ENCODE data around the gene TRIO. TPM values are rescaled to one million over a fixed set of nuclear protein-coding genes. Genes with fewer than 3 reads are reported as not detected.

TRIO gene
- total and polyA plus RNA-seq, 2 of the 8 experiments (the other 6 are each of a cell fraction or from before 2014, with no cell fraction given) = 35.1 to 69.1 TPM

- TF ChIP-seq JUND (IDR thresholded peaks at IDR 0.05; ENCODE audit: low read length) (no peak), CBX8 (IDR thresholded peaks at IDR 0.05; ENCODE audit: borderline replicate concordance, low read depth, low read length) (no peak), CHD2 (IDR thresholded peaks at IDR 0.05; ENCODE audit: low read length) (no peak), CBX5 (IDR thresholded peaks at IDR 0.05; ENCODE audit: low read depth, low read length) (no peak), TEAD4 (IDR thresholded peaks at IDR 0.05; ENCODE audit: low read depth, low read length) (no peak), SP4 (IDR thresholded peaks at IDR 0.05; ENCODE audit: low read length) (no peak), JUN (IDR thresholded peaks at IDR 0.05; ENCODE audit: low read depth, low read length) (no peak), HDAC6 (IDR thresholded peaks at IDR 0.05; ENCODE audit: low read depth, low read length) (no peak), RFX5 (IDR thresholded peaks at IDR 0.05; ENCODE audit: borderline replicate concordance, low read depth, low read length) (no peak), NRF1 (IDR thresholded peaks at IDR 0.05; ENCODE audit: low read depth, low read length) (no peak), TAF7 (optimal IDR thresholded peaks at IDR 0.05; ENCODE audit: borderline replicate concordance, low read depth, low read length) (no peak)
- CTCF ChIA-PET (ENCODE audit: partially characterized antibody) = interaction anchor here (0.6 to 1.8 kb wide), 4 partner anchors 10 to 26 kb away, joined by 4 to 8 read pairs (median 5); no protein-coding TSS in a partner anchor
- Histone ChIP-seq H3K9ac (replicated peaks in 1 of 4; ENCODE audit: extremely low read depth in 1 of 4, low read depth in 3 of 4, low read length in 3 of 4) (peak overlapping the region in 1 of 4 experiments; percentile 3; a peak in 1 of 7 replicates), H4K20me1 (replicated peaks in 1 of 2; ENCODE audit: control insufficient read depth in 1 of 2, insufficient read depth in 2 of 2, low read length in 2 of 2) (peaks cover 11 to 23% of the 10 kb centered on the region in 2 experiments), H3K14ac (ENCODE audit: insufficient read length) (no peak overlapping the region), H3K27ac (ENCODE audit: low read depth, low read length) (no peak overlapping the region), H3K4me1 (replicated peaks in 1 of 4; ENCODE audit: control insufficient read depth in 3 of 4, insufficient read depth in 4 of 4, low read length in 3 of 4) (peaks cover 5 to 21% (median 17%) of the 10 kb centered on the region in 4 experiments), H2BK120ac (replicated peaks; ENCODE audit: low read depth, low read length) (peak overlapping the region; percentile 38), H3K27me3 (replicated peaks in 1 of 4; ENCODE audit: control insufficient read depth in 3 of 4, extremely low read depth in 1 of 4, insufficient read depth in 3 of 4, low read length in 3 of 4) (no peaks in the 10 kb centered on the region), H3K18ac (ENCODE audit: extremely low read depth, low read length) (no peak overlapping the region), H3K79me2 (ENCODE audit: control insufficient read depth in 1 of 2, insufficient read depth in 2 of 2, low read length in 2 of 2) (peaks cover 7 to 98% of the 10 kb centered on the region in 2 experiments), H3K4me3 (ENCODE audit: extremely low read depth in 1 of 4, insufficient read depth in 2 of 4, low read depth in 3 of 4, low read length in 4 of 4) (no peak overlapping the region), H3K79me1 (ENCODE audit: low read depth, low read length) (peaks cover 6% of the 10 kb centered on the region), H4K5ac (ENCODE audit: insufficient read length, low read depth, low read length) (no peak overlapping the region), H2AK5ac (ENCODE audit: low read depth, low read length) (no peak overlapping the region), H4K91ac (replicated peaks; ENCODE audit: insufficient read length, low read length) (no peak overlapping the region), H3K9me3 (ENCODE audit: insufficient read depth in 2 of 2, low read depth in 1 of 2, low read length in 1 of 2) (no peaks in the 10 kb centered on the region), H2BK5ac (ENCODE audit: low read depth, low read length) (no peak overlapping the region), H2AFZ (ENCODE audit: low read length) (no peak overlapping the region), H2BK12ac (ENCODE audit: low read depth, low read length) (no peak overlapping the region), H3K4me2 (ENCODE audit: insufficient read depth in 1 of 2, low read depth in 2 of 2, low read length in 2 of 2) (no peak overlapping the region), H4K8ac (ENCODE audit: extremely low read depth, insufficient read depth, low read length) (no peak overlapping the region), H3K56ac (replicated peaks; ENCODE audit: insufficient read length, low read depth, low read length) (no peak overlapping the region), H3K4ac (replicated peaks; ENCODE audit: insufficient read length, low read depth, low read length) (no peak overlapping the region), H2BK20ac (ENCODE audit: low read length) (no peak overlapping the region), H2BK15ac (ENCODE audit: low read length) (no peak overlapping the region), H3K36me3 (ENCODE audit: control insufficient read depth in 2 of 4, insufficient read depth in 4 of 4, low read length in 3 of 4) (no peaks in the 10 kb centered on the region), H3K23ac (ENCODE audit: insufficient read length) (no peak overlapping the region), H3K23me2 (ENCODE audit: low read depth, low read length) (no peaks in the 10 kb centered on the region)
- 75% methylated on average over 5 of the region's 5 CpGs; no CpG with 5 or more reads in 1 of the 2 experiments for WGBS, 2 experiments (ENCODE audit: extremely low coverage in 1 of 2, insufficient coverage in 1 of 2, insufficient read length in 1 of 2, insufficient replicate concordance in 2 of 2, low coverage in 1 of 2, low lambda C conversion rate in 2 of 2, missing lambda C conversion rate in 1 of 2)
- DNase-seq (ENCODE audit: low read depth in 1 of 2, low spot score in 2 of 2) (no peak), FAIRE-seq (no peak)
- POLR2A ChIA-PET (ENCODE audit: partially characterized antibody) = no interaction called here
These were observed 100.6 kb downstream of the TRIO start for GRCh38 chr5:14243766-14244165.
